Neural progenitor cell (in vitro differentiated cells): ENCODE measurements around the gene XPC.

Source experiments
- EZH2 ChIP-seq: fragments of 200-600 bp; sonication (generic); IDR thresholded peaks from 2 replicates; pipeline ENCODE4 v1.6.1; 2017; ENCODE audit warnings: antibody characterized with exemption, mild to moderate bottlenecking, moderate library complexity
- TF ChIP-seq, protein P1 (sequence below): fragments of 200-600 bp; sonication (generic); IDR thresholded peaks from 2 replicates; pipeline ENCODE4 v1.5.1; 2017; ENCODE audit warnings: antibody characterized with exemption, mild to moderate bottlenecking

DNA sequence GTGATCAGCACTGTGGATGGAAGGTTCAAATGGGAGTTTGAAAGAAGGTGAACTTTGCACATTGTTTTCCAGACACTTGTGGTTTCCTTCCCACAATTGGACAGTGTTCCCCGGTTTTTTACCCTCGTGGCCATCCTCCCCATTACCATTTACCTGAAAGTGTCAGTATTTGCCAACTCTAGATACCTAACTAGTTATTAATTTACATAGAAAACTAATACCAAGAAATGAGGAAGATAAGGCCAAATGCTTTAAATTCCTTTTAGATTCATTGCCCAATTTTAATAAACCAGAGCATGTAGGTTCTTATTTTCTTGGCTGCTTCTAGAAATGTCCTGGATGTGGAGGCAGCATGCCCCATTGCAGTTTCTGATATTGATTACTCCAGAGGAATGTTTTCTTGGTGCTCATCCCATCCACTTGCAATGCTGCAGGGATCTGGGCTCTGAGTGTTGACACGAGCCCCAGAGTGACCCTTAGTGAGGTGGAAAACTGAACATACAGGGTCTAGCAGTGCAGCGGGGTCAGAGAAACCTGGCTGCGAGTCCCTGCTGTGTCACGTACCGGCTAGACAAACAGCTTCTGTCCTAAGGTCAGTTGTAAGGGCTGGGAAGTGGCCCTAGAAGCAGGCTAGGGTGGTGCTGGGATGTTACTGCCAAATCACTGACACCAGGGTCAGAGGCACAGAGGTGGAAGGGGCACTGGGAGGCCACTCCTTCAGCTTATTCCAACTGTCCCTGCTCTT lies 23.7 kb upstream of the XPC start:
- no peak for TF ChIP-seq EZH2
- TF ChIP-seq, protein P1, sequence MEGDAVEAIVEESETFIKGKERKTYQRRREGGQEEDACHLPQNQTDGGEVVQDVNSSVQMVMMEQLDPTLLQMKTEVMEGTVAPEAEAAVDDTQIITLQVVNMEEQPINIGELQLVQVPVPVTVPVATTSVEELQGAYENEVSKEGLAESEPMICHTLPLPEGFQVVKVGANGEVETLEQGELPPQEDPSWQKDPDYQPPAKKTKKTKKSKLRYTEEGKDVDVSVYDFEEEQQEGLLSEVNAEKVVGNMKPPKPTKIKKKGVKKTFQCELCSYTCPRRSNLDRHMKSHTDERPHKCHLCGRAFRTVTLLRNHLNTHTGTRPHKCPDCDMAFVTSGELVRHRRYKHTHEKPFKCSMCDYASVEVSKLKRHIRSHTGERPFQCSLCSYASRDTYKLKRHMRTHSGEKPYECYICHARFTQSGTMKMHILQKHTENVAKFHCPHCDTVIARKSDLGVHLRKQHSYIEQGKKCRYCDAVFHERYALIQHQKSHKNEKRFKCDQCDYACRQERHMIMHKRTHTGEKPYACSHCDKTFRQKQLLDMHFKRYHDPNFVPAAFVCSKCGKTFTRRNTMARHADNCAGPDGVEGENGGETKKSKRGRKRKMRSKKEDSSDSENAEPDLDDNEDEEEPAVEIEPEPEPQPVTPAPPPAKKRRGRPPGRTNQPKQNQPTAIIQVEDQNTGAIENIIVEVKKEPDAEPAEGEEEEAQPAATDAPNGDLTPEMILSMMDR: no peak
